Retinal pigment epithelial cell (primary cell): ENCODE results near the gene NR6A1.

Source experiments
- DNase-seq: peaks from one replicate; pipeline ENCODE4 v3.0.0-alpha.2; 2010; ENCODE audit warnings: low read depth
- H3K4me3 ChIP-seq: 2 replicates; pipeline ENCODE4 v1.5.1; 2011; ENCODE audit warnings: mild to moderate bottlenecking, low read length, control low read depth, moderate library complexity
- CTCF ChIP-seq: conservative IDR thresholded peaks from 2 replicates; pipeline ENCODE4 v1.5.1; 2011; ENCODE audit warnings: low read depth, low read length, control low read depth, inconsistent platforms

The NR6A1 gene

GRCh38 chr9:124789531-124789930 lies 18.4 kb upstream of the NR6A1 start:
- TF ChIP-seq CTCF: no peak
- no peak for DNase-seq
- no peak overlapping the region for H3K4me3 ChIP-seq

- TF ChIP-seq CTCF: no peak
- H3K4me3 ChIP-seq: no peak overlapping the region
- no peak for DNase-seq
Measured at GRCh38 chr9:124788542-124789217, 17.6 kb upstream of the NR6A1 start.

GRCh38 chr9:124786881-124787573 lies 15.9 kb upstream of the NR6A1 start:
- no peak for DNase-seq
- H3K4me3 ChIP-seq: no peak overlapping the region

GRCh38 chr9:124784509-124784908 lies 13.4 kb upstream of the NR6A1 start:
- no peak overlapping the region for H3K4me3 ChIP-seq
- no peak for TF ChIP-seq CTCF
- DNase-seq: no peak

More at GRCh38 chr9:124786881-124787573, 15.9 kb upstream of the NR6A1 start:
- no peak for TF ChIP-seq CTCF

- no peak overlapping the region for H3K4me3 ChIP-seq
- no peak for DNase-seq
- no peak for TF ChIP-seq CTCF
Measured at GRCh38 chr9:124783830-124784229, 12.7 kb upstream of the NR6A1 start.

- no peak for TF ChIP-seq CTCF
- no peak for DNase-seq
- H3K4me3 ChIP-seq: no peak overlapping the region
Measured at GRCh38 chr9:124782661-124783574, 11.8 kb upstream of the NR6A1 start.
